Glutamatergic neuron (in vitro differentiated cells): ENCODE results near the gene CENATAC. TPM values are rescaled to one million over a fixed set of nuclear protein-coding genes. Genes with fewer than 3 reads are reported as not detected.

ENCODE experiments used
- DNase-seq: peaks from one replicate; pipeline ENCODE4 v3.0.0; 2022
- H3K27ac Mint-ChIP-seq: one replicate; pipeline ENCODE4 v1.8.0; 2020; ENCODE audit warnings: mild to moderate bottlenecking, mixed read lengths, inconsistent platforms; ENCODE audit not compliant: unreplicated experiment
- H3K27me3 Mint-ChIP-seq: one replicate; pipeline ENCODE4 v1.8.0; 2020; ENCODE audit warnings: mild to moderate bottlenecking, moderate library complexity, mixed read lengths, inconsistent platforms; ENCODE audit not compliant: unreplicated experiment
- H3K36me3 Mint-ChIP-seq: one replicate; pipeline ENCODE4 v1.8.0; 2020; ENCODE audit warnings: mild to moderate bottlenecking, mixed read lengths, inconsistent platforms; ENCODE audit not compliant: unreplicated experiment
- H3K4me1 Mint-ChIP-seq: one replicate; pipeline ENCODE4 v1.8.0; 2020; ENCODE audit warnings: mild to moderate bottlenecking, low read depth, mixed read lengths, inconsistent platforms; ENCODE audit not compliant: unreplicated experiment
- H3K4me3 Mint-ChIP-seq: one replicate; pipeline ENCODE4 v1.8.0; 2020; ENCODE audit warnings: mild to moderate bottlenecking, mixed read lengths, inconsistent platforms; ENCODE audit not compliant: unreplicated experiment
- H3K9me3 Mint-ChIP-seq: one replicate; pipeline ENCODE4 v1.8.0; 2020; ENCODE audit warnings: mild to moderate bottlenecking, moderate library complexity, mixed read lengths, inconsistent platforms; ENCODE audit not compliant: unreplicated experiment
- total RNA-seq: library from RNA; stranded (reverse); fragmentation: NEBNext Ultra II Directional; extraction: Animal tissue kit (Norgen Biotek cat#: 25700); gene quantifications from one replicate; pipeline ENCODE4 v1.2.1, GENCODE V29; 2021; ENCODE audit not compliant: unreplicated experiment
- TF ChIP-seq, protein P1 (sequence below): fragments of 200-600 bp; sonication (generic); IDR thresholded peaks from one replicate; pipeline ENCODE4 v1.5.0; 2021; ENCODE audit not compliant: partially characterized antibody, unreplicated experiment

CENATAC gene
- total RNA-seq, 1 donor from 2014 or later: 72.3 TPM

DNA sequence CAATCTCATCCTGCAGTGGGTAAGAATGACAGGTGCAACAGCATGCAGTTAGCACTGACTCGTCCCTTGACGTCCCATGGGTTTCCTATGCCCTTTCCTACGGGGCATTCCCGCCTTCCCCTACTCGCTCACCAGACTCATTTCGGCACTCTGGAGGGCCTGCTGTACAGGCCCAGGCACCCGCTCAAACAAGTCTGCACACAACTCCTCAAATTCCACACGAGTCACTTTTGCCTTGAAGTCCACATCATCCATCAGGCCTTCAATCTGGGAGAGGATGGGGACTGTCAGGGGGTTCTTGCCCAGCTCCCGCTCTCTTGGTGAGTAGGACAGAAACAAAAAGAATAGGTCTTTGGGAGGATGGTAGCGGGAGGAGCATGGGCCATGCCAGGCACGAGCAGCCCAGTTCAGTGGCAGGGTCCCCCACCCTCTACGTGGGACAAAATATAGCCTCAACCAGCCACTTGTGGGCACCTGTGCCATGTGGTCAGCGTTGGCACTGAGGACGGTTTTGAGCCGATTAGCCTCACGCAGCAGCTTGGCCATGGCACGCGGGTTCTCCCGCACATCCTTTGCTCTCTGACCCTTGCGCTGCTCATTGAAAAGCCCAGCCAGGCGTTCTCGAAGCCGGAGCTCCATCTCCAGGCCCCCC is 54.4 kb downstream of the CENATAC start:
- no peak for DNase-seq
- H3K4me3 Mint-ChIP-seq: no peak overlapping the region

DNA sequence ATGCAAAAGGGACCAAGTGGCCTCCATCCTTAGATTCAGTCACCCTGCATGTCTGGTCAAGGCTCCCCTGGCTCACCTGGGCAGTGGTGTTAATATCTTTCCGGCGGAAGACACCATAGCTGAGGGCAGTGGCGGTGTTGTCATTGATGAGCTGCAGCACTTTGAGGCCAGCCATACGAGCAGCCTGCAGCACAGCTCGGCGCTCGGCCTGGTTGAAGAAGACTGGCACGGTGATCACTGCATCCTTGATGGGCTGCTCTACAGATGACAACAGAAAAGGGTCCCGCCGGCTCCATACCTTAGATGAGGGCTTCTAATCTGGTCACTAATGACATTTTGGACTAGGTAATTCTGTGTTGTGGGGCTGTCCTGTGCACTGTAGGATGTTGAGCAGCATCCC is 56.5 kb downstream of the CENATAC start:
- peaks cover 8% of the 10 kb centered on the region for H3K9me3 Mint-ChIP-seq
- peaks cover 8% of the 10 kb centered on the region for H3K27me3 Mint-ChIP-seq
- no peak overlapping the region for H3K27ac Mint-ChIP-seq
- H3K36me3 Mint-ChIP-seq: peaks cover 4% of the 10 kb centered on the region
- H3K4me3 Mint-ChIP-seq: no peak overlapping the region
- TF ChIP-seq, protein P1, sequence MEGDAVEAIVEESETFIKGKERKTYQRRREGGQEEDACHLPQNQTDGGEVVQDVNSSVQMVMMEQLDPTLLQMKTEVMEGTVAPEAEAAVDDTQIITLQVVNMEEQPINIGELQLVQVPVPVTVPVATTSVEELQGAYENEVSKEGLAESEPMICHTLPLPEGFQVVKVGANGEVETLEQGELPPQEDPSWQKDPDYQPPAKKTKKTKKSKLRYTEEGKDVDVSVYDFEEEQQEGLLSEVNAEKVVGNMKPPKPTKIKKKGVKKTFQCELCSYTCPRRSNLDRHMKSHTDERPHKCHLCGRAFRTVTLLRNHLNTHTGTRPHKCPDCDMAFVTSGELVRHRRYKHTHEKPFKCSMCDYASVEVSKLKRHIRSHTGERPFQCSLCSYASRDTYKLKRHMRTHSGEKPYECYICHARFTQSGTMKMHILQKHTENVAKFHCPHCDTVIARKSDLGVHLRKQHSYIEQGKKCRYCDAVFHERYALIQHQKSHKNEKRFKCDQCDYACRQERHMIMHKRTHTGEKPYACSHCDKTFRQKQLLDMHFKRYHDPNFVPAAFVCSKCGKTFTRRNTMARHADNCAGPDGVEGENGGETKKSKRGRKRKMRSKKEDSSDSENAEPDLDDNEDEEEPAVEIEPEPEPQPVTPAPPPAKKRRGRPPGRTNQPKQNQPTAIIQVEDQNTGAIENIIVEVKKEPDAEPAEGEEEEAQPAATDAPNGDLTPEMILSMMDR: no peak
- H3K4me1 Mint-ChIP-seq: peaks cover 10% of the 10 kb centered on the region
- no peak for DNase-seq

More for the DNA sequence above, 54.4 kb downstream of the CENATAC start:
- Mint-ChIP-seq H3K27ac (no peak overlapping the region), H3K36me3 (peaks cover 4% of the 10 kb centered on the region), H3K4me1 (peaks cover 7% of the 10 kb centered on the region), H3K27me3 (peaks cover 3% of the 10 kb centered on the region), H3K9me3 (peaks cover 9% of the 10 kb centered on the region)
- TF ChIP-seq, protein P1: no peak

DNA sequence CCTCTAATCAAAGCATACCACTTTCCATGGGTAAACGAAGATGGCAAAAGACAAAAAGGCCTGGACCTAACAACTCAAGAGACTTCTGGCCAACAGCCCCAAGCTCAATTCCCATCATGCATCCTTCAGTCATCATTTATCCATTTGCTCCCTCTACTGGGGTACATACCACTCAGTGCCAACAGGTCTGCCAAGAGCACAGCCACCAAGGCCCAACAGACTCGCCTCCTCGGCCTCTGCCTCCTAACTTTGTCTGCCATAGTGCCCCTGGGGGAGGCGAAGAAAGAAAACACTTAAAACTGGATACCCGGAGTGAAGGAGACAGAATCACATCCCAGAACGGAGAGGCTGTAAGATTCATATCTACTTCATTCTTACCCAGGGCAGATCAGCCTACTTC is 58.0 kb downstream of the CENATAC start:
- TF ChIP-seq, protein P1: no peak
- H3K9me3 Mint-ChIP-seq: peaks cover 8% of the 10 kb centered on the region
- peak overlapping the region; percentile 67 for H3K27ac Mint-ChIP-seq
- H3K27me3 Mint-ChIP-seq: peaks cover 8% of the 10 kb centered on the region
- H3K4me3 Mint-ChIP-seq: peak overlapping the region; percentile 95
- DNase-seq: no peak
- no peaks in the 10 kb centered on the region for H3K36me3 Mint-ChIP-seq
- peaks cover 10% of the 10 kb centered on the region for H3K4me1 Mint-ChIP-seq

DNA sequence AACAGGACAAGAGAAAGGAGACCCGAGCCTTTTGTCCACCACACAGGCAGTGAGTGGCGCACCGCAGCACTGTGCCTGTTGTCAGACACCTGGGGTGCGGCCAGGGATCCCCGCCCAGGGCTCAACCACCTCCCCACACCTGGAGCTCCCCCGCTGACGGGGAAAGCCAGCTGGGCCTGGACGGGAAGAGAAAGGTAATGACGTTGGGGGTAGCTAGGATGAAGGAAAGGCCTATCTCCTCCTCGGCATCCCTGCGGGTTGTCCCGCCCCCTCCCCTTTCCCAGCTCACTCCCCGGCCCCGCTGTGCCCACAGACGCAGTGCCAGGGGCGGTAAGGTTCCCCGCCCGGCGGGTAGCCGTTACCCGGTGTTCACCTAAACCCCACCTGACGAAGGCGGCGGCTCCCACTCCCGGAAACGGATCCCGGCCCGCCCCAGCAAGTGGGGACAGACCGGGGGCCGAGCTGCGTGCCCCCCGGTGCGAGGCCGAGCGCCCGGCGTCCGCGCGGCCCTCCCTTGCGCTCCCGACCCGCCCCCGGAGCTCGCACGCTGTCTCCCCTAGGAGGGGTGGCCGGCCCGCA is 58.6 kb downstream of the CENATAC start:
- Mint-ChIP-seq H3K27ac (peak overlapping the region; percentile 67), H3K27me3 (peaks cover 8% of the 10 kb centered on the region), H3K36me3 (no peaks in the 10 kb centered on the region), H3K4me1 (peaks cover 10% of the 10 kb centered on the region), H3K9me3 (peaks cover 8% of the 10 kb centered on the region), H3K4me3 (peak overlapping the region; percentile 95)
- TF ChIP-seq, protein P1: no peak
- DNase-seq: peak; percentile 39
